Retinal pigment epithelial cell (primary cell): Measurements from ENCODE around the gene MNT.

Experiments
- DNase-seq: peaks from one replicate; pipeline ENCODE4 v3.0.0-alpha.2; 2010; ENCODE audit warnings: low read depth
- H3K4me3 ChIP-seq: 2 replicates; pipeline ENCODE4 v1.5.1; 2011; ENCODE audit warnings: mild to moderate bottlenecking, low read length, control low read depth, moderate library complexity
- CTCF ChIP-seq: conservative IDR thresholded peaks from 2 replicates; pipeline ENCODE4 v1.5.1; 2011; ENCODE audit warnings: low read depth, low read length, control low read depth, inconsistent platforms

The MNT gene

GRCh38 chr17:2416010-2416734, 15.3 kb upstream of the MNT start:
- no peak for DNase-seq
- H3K4me3 ChIP-seq = no peak overlapping the region
- TF ChIP-seq CTCF = peak; percentile 93

DNA sequence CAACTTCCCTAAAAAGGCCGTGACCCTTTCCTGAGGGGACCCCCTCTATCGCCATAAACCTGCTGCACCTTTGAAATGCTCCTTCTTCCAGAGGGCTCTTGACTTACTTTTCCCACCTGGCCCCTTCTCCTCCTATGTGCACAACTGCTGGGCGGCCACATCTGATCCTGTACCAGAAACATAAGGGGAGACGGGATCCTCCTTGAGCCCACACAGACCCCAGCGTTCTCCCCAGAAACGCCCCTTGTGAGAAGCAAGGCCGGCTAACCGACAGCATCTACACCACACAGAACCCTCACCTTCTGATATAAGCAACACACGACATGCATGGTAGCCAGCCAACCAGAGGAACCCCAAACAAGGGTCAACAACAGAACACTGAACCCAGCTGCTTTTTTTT, 14.2 kb upstream of the MNT start:
- no peak overlapping the region for H3K4me3 ChIP-seq
- TF ChIP-seq CTCF = no peak
- no peak for DNase-seq

DNA sequence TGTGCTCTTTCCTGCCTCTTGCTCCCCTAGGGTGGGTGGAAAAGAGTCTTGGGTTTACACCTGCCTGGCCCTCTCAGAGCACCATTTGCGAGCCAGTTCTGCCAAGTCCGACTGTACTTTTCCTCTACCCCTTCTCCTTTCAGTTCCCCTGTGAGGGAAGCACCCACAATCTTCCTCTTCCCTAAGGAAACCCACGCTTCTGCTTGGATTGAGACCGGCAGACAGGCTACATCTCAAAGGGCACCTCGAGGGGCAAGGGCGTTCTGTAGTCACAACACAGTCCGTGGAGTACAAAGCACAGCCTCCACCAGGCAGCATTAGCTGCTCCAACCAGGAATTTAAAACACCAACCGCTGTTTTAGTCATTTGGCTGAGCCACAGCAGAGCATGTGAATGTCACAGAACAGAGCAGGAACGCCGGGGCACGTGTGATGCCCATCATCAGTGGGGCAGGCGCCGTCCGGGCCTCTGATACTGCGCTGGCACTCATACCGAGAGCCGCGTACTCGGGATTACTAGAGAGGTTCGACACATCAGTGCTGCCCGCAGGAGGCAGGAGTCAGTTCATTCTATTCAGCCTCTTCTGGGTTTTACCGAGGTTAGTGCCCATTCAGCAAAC, 13.7 kb upstream of the MNT start:
- no peak overlapping the region for H3K4me3 ChIP-seq
- DNase-seq = no peak
- TF ChIP-seq CTCF = no peak

- no peak for TF ChIP-seq CTCF
- H3K4me3 ChIP-seq = no peak overlapping the region
- no peak for DNase-seq
These were observed 11.7 kb upstream of the MNT start for GRCh38 chr17:2412561-2413021.

GRCh38 chr17:2410951-2411350, 10.1 kb upstream of the MNT start:
- TF ChIP-seq CTCF = no peak
- H3K4me3 ChIP-seq = no peak overlapping the region
- no peak for DNase-seq

DNA sequence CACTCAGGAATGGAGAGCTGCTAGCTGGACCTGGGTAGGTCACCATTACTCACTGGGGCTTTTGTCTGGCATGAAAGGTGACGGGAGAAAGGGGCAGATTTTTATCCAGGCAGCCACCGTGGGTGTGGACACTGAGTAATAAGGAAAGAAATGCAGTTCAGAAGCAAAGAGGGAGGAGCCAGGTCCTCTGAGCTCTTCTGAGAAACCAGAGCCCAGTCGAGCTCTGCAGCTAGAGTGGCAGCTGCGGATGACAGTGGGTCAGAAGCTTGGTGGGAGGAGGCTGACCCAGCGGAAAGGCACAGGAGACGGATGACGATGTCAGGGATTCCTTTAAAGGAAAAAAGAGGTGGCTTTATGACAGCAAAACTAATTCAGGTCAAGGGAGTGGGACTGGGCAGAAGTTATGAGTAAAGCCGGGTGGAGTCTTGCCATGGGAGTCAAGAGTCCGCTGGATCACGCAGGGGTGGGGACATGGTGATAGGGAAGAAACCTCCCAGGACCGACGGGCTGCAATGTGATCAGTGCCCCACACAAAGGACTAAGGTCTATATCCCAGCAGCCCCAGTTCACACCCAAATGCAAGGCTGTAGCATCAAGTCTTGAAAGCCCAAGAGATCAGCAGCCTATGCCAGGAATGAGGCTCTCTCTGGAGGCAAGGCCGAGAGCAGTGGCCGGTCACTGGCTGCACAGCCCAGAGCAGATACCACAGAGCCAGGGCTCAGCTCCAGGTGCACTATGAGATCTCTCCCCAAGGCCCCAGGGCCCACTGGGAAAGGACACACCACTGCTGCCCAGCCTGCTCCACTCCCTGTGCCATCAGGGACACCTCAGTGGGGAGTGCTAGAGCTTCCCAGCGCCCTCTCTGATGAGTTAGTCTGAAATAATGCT, 6.3 kb upstream of the MNT start:
- DNase-seq = peak; percentile 75
- no peak for TF ChIP-seq CTCF
- H3K4me3 ChIP-seq = no peak overlapping the region
